ENCODE data around the gene SH2D3C. TPM values are rescaled to one million over a fixed set of nuclear protein-coding genes. Genes with fewer than 3 reads are reported as not detected.

SH2D3C gene
- total RNA-seq, 2 donors from 2014 or later = 23.9 to 29.1 TPM

GRCh38 chr9:127729522-127730256, 48.8 kb downstream of the SH2D3C start:
- H3K36me3 Mint-ChIP-seq = no peaks in the 10 kb centered on the region
- peaks cover 7 to 13% of the 10 kb centered on the region in 2 donors for H3K4me1 Mint-ChIP-seq (ENCODE audit: low read depth in 2 of 2)
- no peaks in the 10 kb centered on the region for H3K9me3 Mint-ChIP-seq
- no peak overlapping the region for H3K4me3 Mint-ChIP-seq
- no peak for ATAC-seq
- no peak overlapping the region for H3K27ac Mint-ChIP-seq
- DNase-seq (ENCODE audit: low spot score) = no peak
- H3K27me3 Mint-ChIP-seq = no peaks in the 10 kb centered on the region

GRCh38 chr9:127728808-127729207, 49.7 kb downstream of the SH2D3C start:
- no peak for ATAC-seq
- no peak overlapping the region for H3K4me3 Mint-ChIP-seq

DNA sequence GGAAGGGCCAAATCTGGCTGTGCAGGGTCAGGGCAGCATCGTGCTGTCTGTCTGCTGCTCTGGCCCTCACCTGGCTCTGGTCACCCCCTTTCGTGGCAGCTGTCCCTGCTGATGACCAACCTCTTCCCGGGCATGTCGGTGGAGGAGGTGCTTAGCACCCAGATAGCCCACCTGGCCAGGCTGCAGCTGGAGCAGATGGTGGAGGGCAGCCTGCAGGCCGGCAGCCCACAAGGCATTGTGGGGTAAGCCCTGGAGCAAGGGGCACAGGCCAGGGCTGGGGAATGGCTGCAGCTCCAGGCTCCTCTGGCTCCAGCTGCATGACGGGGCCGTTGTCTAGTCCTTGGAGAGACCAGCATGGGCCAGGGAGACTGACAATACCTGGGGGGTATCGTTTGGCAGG, 51.6 kb downstream of the SH2D3C start:
- Mint-ChIP-seq H3K4me3 (no peak overlapping the region), H3K4me1 (ENCODE audit: low read depth in 2 of 2) (no peaks in the 10 kb centered on the region), H3K9me3 (no peaks in the 10 kb centered on the region), H3K27me3 (no peaks in the 10 kb centered on the region), H3K36me3 (no peaks in the 10 kb centered on the region), H3K27ac (no peak overlapping the region)
- no peak for ATAC-seq
- no peak for DNase-seq (ENCODE audit: low spot score)

More at GRCh38 chr9:127728808-127729207, 49.7 kb downstream of the SH2D3C start:
- no peak overlapping the region for H3K27ac Mint-ChIP-seq
- DNase-seq (ENCODE audit: low spot score) = no peak
- no peaks in the 10 kb centered on the region for H3K9me3 Mint-ChIP-seq
- no peaks in the 10 kb centered on the region for H3K27me3 Mint-ChIP-seq
- H3K36me3 Mint-ChIP-seq = no peaks in the 10 kb centered on the region
- H3K4me1 Mint-ChIP-seq (ENCODE audit: low read depth in 2 of 2) = peaks cover 4 to 8% of the 10 kb centered on the region in 2 donors

GRCh38 chr9:127724012-127724411, 54.5 kb downstream of the SH2D3C start:
- H3K36me3 Mint-ChIP-seq = no peaks in the 10 kb centered on the region
- H3K9me3 Mint-ChIP-seq = no peaks in the 10 kb centered on the region
- ATAC-seq (no peak), DNase-seq (ENCODE audit: low spot score) (no peak)
- no peaks in the 10 kb centered on the region for H3K27me3 Mint-ChIP-seq
- H3K4me1 Mint-ChIP-seq (ENCODE audit: low read depth in 2 of 2) = peaks cover 17 to 19% of the 10 kb centered on the region in 2 donors
- no peak overlapping the region for H3K27ac Mint-ChIP-seq
- no peak overlapping the region for H3K4me3 Mint-ChIP-seq

- peaks cover 17 to 19% of the 10 kb centered on the region in 2 donors for H3K4me1 Mint-ChIP-seq (ENCODE audit: low read depth in 2 of 2)
- H3K27me3 Mint-ChIP-seq = no peaks in the 10 kb centered on the region
- H3K4me3 Mint-ChIP-seq = no peak overlapping the region
- H3K36me3 Mint-ChIP-seq = no peaks in the 10 kb centered on the region
- no peak for DNase-seq (ENCODE audit: low spot score)
- no peak overlapping the region for H3K27ac Mint-ChIP-seq
- no peaks in the 10 kb centered on the region for H3K9me3 Mint-ChIP-seq
- no peak for ATAC-seq
Measured at GRCh38 chr9:127723444-127723843, 55.0 kb downstream of the SH2D3C start.

GRCh38 chr9:127723013-127723412, 55.5 kb downstream of the SH2D3C start:
- Mint-ChIP-seq H3K36me3 (no peaks in the 10 kb centered on the region), H3K9me3 (no peaks in the 10 kb centered on the region), H3K4me3 (no peak overlapping the region), H3K4me1 (ENCODE audit: low read depth in 2 of 2) (peaks cover 17 to 19% of the 10 kb centered on the region in 2 donors), H3K27me3 (no peaks in the 10 kb centered on the region), H3K27ac (no peak overlapping the region)
- ATAC-seq = no peak
- DNase-seq (ENCODE audit: low spot score) = no peak

DNA sequence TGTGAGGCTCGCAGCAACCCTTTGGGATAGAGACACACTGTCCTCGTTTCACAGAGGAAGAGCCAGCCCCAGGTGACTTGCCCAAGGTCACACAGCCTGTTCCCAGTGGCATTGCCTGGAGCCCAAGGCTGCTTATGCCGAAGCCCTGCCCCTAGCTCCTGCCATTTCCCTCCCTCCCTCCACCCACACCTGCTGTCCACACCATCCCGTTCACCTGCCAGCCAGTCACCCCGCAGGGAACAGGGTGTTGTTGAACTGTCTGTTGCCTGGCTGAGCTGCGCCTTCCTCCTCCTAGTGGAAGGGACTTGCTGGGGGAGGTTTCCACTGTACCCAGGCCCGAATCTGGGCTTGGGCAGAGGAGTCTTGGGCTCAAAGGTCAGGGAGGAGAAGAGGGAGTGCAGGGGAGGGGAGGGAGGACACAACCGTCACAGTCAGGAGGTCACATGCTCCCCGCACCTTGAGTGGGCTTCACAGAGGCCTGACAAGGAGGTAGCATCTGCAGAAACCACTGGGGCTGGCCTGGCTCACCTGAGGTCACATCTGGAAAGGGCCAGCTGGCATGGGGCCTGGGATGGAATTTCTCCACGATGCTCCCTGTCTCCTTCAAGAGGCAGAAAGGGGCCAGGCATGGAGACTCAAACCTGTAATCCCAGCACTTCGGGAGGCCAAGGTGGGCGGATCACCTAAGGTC, 56.3 kb downstream of the SH2D3C start:
- DNase-seq (ENCODE audit: low spot score) (no peak), ATAC-seq (no peak)
- no peak overlapping the region for H3K4me3 Mint-ChIP-seq
- H3K9me3 Mint-ChIP-seq = no peaks in the 10 kb centered on the region
- H3K4me1 Mint-ChIP-seq (ENCODE audit: low read depth in 2 of 2) = peaks cover 17 to 19% of the 10 kb centered on the region in 2 donors
- no peaks in the 10 kb centered on the region for H3K27me3 Mint-ChIP-seq
- no peaks in the 10 kb centered on the region for H3K36me3 Mint-ChIP-seq
- H3K27ac Mint-ChIP-seq = no peak overlapping the region

DNA sequence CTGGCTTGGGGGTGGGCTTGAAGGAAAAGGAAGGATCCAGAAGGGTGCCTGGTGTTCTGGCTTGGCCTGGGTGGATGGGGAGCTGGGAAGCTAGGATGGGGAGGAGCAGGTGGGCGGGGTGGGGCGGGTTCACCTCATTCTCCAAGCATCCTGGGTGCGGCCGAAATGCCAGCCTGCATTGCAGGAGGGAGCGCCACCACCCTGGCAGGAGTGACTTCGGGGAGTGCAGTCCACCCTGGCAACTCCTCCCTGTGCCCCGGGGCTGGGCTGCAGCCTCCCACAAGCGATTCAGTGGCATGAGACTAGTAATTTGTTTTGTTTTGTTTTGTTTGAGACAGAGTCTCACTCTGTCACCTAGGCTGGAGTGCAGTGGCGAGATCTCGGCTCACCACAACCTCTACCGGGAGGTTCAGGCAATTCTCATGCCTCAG, 57.1 kb downstream of the SH2D3C start:
- H3K36me3 Mint-ChIP-seq = no peaks in the 10 kb centered on the region
- peaks cover 17 to 19% of the 10 kb centered on the region in 2 donors for H3K4me1 Mint-ChIP-seq (ENCODE audit: low read depth in 2 of 2)
- peak overlapping the region; percentile 75 for H3K4me3 Mint-ChIP-seq
- ATAC-seq = no peak
- no peak for DNase-seq (ENCODE audit: low spot score)
- no peaks in the 10 kb centered on the region for H3K9me3 Mint-ChIP-seq
- H3K27me3 Mint-ChIP-seq = no peaks in the 10 kb centered on the region
- peak overlapping the region; percentile 56 to 80 for H3K27ac Mint-ChIP-seq

DNA sequence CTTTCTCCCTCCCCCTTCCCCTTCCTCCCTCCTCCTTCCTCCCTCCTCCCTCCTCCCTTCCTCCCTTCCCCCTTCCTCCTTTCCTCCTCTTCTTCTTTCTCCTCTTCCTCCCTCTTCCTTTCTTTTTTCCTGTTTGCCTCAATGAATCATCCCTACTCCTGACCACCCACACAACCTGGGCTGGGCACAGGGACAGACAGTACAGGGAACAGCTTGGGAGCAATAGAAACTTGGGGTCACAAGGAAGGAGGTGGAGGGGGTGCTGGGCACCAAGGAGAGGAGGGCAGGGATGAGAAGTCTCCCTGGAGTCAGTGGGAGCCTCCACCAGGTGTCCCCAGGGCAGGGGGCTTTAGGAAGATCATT, 57.6 kb downstream of the SH2D3C start:
- Mint-ChIP-seq H3K4me3 (peak overlapping the region; percentile 75), H3K4me1 (ENCODE audit: low read depth in 2 of 2) (peaks cover 21 to 22% of the 10 kb centered on the region in 2 donors), H3K27me3 (no peaks in the 10 kb centered on the region), H3K27ac (peak overlapping the region; percentile 56 to 80), H3K36me3 (no peaks in the 10 kb centered on the region), H3K9me3 (no peaks in the 10 kb centered on the region)
- ATAC-seq (no peak), DNase-seq (ENCODE audit: low spot score) (no peak)

DNA sequence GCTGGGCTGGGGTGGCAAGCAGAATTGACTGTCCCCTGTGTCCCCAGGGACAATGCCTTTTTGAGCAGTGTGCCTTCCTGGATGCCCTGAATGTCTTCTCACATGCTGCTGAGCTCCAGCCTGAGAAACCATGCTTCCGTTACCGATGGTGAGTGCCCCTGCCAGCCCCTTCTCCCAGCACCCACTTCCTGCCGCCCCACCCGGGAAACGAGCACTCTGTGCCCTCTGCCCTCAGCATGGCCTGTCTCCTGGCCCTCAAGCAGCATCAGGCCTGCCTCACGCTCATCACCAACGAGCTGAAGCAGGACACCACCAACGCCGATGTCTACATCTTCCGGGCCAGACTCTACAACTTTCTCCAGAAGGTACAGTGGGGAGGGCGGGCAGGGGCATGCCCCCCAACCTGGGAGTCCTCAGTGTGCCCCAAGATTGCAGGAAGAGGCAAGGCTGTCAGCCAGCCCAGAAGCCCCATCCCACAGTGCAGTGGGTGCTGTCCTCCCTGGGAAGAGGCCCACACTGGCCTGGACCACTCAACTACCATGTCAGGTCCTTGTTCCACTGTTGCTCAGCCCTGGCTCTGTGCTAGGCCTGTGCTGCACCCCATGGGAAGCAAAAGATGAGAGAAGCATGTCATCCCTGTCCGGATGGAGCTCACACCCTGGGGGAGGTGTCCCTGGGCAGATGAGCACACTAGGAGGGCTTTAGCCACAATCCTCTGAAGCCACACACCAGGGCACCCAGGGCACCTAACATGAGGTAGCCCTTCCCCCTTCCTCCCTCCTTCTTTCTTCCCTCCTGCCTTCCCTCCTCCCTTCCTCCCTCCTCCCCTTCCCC, 58.2 kb downstream of the SH2D3C start:
- ATAC-seq (no peak), DNase-seq (ENCODE audit: low spot score) (no peak)
- Mint-ChIP-seq H3K4me3 (peak overlapping the region; percentile 75), H3K27me3 (no peaks in the 10 kb centered on the region), H3K9me3 (no peaks in the 10 kb centered on the region), H3K36me3 (no peaks in the 10 kb centered on the region), H3K4me1 (ENCODE audit: low read depth in 2 of 2) (peaks cover 25 to 28% of the 10 kb centered on the region in 2 donors), H3K27ac (peak overlapping the region; percentile 56 to 80)

GRCh38 chr9:127717766-127718165, 60.7 kb downstream of the SH2D3C start:
- Mint-ChIP-seq H3K4me3 (no peak overlapping the region), H3K4me1 (ENCODE audit: low read depth in 2 of 2) (peaks cover 25 to 30% of the 10 kb centered on the region in 2 donors)
- no peak for ATAC-seq

DNA sequence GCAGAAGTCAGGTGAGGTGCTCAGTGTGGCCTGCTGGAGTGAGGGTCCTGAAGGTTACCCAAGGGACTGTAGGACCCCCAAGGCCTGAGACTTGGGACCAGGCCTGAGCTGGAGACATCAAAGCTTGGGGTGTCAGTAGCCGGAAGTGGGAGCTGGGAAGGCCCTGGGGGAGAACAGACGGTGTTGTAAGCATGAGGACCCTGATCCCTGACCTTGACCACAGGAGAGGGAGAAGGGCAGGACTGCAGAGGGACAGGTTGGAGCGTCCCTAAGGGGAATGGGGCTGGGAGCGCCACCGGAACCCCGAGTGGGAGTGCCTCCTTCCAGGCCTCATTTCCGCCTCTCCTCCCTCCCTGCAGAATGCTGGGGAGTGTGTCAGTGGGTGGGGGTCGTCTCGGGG, 62.1 kb downstream of the SH2D3C start:
- no peaks in the 10 kb centered on the region for H3K27me3 Mint-ChIP-seq
- peak overlapping the region; percentile 78 to 92 for H3K27ac Mint-ChIP-seq
- ATAC-seq (no peak), DNase-seq (ENCODE audit: low spot score) (no peak)
- no peaks in the 10 kb centered on the region for H3K36me3 Mint-ChIP-seq
- H3K9me3 Mint-ChIP-seq = no peaks in the 10 kb centered on the region
- H3K4me3 Mint-ChIP-seq = peak overlapping the region; percentile 94
- H3K4me1 Mint-ChIP-seq (ENCODE audit: low read depth in 2 of 2) = peaks cover 28 to 31% of the 10 kb centered on the region in 2 donors

More at GRCh38 chr9:127717766-127718165, 60.7 kb downstream of the SH2D3C start:
- Mint-ChIP-seq H3K27ac (no peak overlapping the region), H3K27me3 (no peaks in the 10 kb centered on the region), H3K9me3 (no peaks in the 10 kb centered on the region), H3K36me3 (no peaks in the 10 kb centered on the region)
- no peak for DNase-seq (ENCODE audit: low spot score)

DNA sequence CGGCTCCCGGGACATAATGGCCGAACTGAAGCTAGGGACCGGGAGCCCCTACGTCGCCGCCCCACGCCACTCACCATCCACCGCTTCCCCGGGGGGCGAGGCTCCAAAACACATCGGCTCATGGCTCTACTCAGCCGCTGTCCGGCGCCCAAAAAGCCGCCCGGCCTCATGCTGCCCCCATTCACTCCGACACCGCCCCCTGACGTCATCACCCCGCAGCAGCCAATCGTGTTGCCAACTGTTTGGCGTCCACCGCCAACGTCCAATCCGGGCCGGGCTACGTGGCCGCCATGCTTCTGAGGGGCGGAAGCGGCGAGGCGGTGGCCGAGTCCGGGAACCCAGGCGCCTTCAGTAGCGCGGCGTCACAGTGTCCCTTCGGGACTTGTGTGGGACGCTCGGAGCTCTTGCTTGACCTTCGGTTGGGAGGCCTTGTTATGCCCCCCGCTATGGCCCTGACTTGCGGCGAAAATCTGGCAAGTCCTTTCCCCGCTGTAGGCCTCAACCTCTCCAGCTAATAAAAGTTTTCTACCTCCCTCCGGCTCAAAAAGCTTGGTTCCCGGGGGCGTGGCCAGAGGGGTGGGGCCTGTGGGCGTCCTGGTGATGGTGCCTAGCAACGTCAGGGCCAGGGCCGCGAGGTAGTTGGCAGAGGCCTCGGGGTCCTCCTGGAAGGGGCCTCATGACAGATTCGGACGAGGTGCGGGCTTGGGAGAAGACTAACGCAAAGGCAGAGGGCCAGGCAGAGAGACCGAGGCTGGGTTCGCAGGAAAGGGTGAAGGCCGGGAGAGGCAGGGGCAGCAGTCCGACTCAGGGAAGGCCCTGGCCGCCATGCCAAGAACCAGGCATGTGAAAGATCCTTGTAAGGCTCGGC, 62.8 kb downstream of the SH2D3C start, which contains the start of the genes PTRH1 and TTC16:
Gene PTRH1 (minus strand): TSS at position 194 of the 868 bp plus-strand sequence. CDS start 24 bp downstream, at position 170.
Gene TTC16 (plus strand): TSS at position 610 of the 868 bp plus-strand sequence. CDS start 67 bp downstream, at position 677.
- DNase-seq (ENCODE audit: low spot score) = peak; percentile 97
- Mint-ChIP-seq H3K27ac (peak within 1 kb of the TSS; percentile 78 to 92), H3K9me3 (no peaks in the 10 kb centered on the region)

More for the DNA sequence above, 62.8 kb downstream of the SH2D3C start, which contains the start of the genes PTRH1 and TTC16:
- Mint-ChIP-seq H3K36me3 (no peaks in the 10 kb centered on the region), H3K27me3 (no peaks in the 10 kb centered on the region), H3K4me1 (ENCODE audit: low read depth in 2 of 2) (peaks cover 29 to 33% of the 10 kb centered on the region in 2 donors), H3K4me3 (peak within 1 kb of the TSS; percentile 94)
- ATAC-seq = peak; percentile 95 to 98
